Stomach (tissue), 9 donors: ENCODE measurements around the gene KLK15. TPM values are rescaled to one million over a fixed set of nuclear protein-coding genes. Genes with fewer than 3 reads are reported as not detected.

Source experiments
- DNase-seq, 2 donors: peaks; one replicate each; pipeline versions ENCODE4 v3.0.0 to v3.0.0-alpha.2; 2013 to 2019
- H3K27ac ChIP-seq, 5 donors: fragments of 200-600 bp in 4 of 5; sonication (generic) in 4 of 5; one replicate each; pipeline ENCODE4 v1.5.1; 2013 to 2019; ENCODE audit warnings: mild to moderate bottlenecking in 1 of 5, moderate library complexity in 1 of 5
- H3K27me3 ChIP-seq, 3 donors: fragments of 200-600 bp; sonication (generic); one replicate each; pipeline ENCODE4 v1.5.1; 2017 to 2019; ENCODE audit warnings: mixed run types in 1 of 3
- H3K36me3 ChIP-seq, 4 donors: fragments of 200-600 bp; sonication (generic); 1 replicate in 3 of 4; 2 replicates in 1 of 4; pipeline ENCODE4 v1.5.1; 2016 to 2019
- H3K4me1 ChIP-seq, 4 donors: fragments of 200-600 bp; sonication (generic); one replicate each; pipeline ENCODE4 v1.5.1; 2016 to 2019
- H3K4me3 ChIP-seq, 4 donors: fragments of 200-600 bp; sonication (generic) in 3 of 4; one replicate each; pipeline ENCODE4 v1.5.1; 2016 to 2019; ENCODE audit warnings: mild to moderate bottlenecking in 1 of 4
- H3K9me3 ChIP-seq, 4 donors: fragments of 200-600 bp; sonication (generic); one replicate each; pipeline ENCODE4 v1.5.1; 2016 to 2019
- CTCF ChIP-seq, 7 experiments: fragments of 450-650 bp in 4 of 7; fragments of 200-600 bp in 3 of 7; sonication (generic) in 3 of 7; IDR thresholded peaks; one replicate each; pipeline ENCODE4 v1.5.1; 2016 to 2019; ENCODE audit warnings: antibody characterized with exemption in 7 of 7, control low read depth in 2 of 7, mild to moderate bottlenecking in 1 of 7
- EP300 ChIP-seq: sonication (generic); formaldehyde crosslinking; IDR thresholded peaks from one replicate; pipeline ENCODE4 v1.6.1; 2017; ENCODE audit warnings: antibody characterized with exemption
- POLR2A ChIP-seq, 4 donors: fragments of 450-650 bp; IDR thresholded peaks; one replicate each; pipeline ENCODE4 v1.6.1; 2016; ENCODE audit warnings: antibody characterized with exemption in 4 of 4, control low read depth in 2 of 4, mild to moderate bottlenecking in 1 of 4, moderate library complexity in 1 of 4
- POLR2AphosphoS5 ChIP-seq, 3 donors: sonication (generic); formaldehyde crosslinking; IDR thresholded peaks; one replicate each; pipeline ENCODE4 v1.6.1; 2016; ENCODE audit warnings: antibody characterized with exemption in 3 of 3
- WGBS, 5 donors: extraction: QIAGEN DNeasy Blood & Tissue Kit in 3 of 5; methylation state at CpG; one replicate each; pipeline versions ENCODE4 v1.1.5 to v1.1.7; 2013 to 2018; 5-methylcytosine and 5-hydroxymethylcytosine counted together
- intact Hi-C: fragments of 100-400 bp; cut with DNase I; formaldehyde crosslinking; loops from one replicate; pipeline ENCODE4 v1.15.1; 2023; ENCODE audit warnings: low total_unique reads
- polyA plus RNA-seq, 3 donors: library from polyadenylated mRNA; stranded (reverse); fragments of 200-250 nt; gene quantifications; one replicate each; pipeline ENCODE4 v1.2.3, GENCODE V29; 2013
- total RNA-seq, 5 donors: library from RNA; depleted of rRNA; stranded (reverse); fragments of >200 nt; gene quantifications; one replicate each; pipeline versions ENCODE4 v1.1.0 to v1.2.3, GENCODE V29; 2014 to 2016
- donor health status: healthy with polysubstance abuse.
- donor health status: Bipolar disorder and iron deficiency.
- donor health status: healthy.

KLK15 gene
- total and polyA plus RNA-seq, 8 donors, result not detected

- 48 to 71% (median 56%) methylated on average over 5 to 9 of the region's 9 CpGs for WGBS, 5 donors
- DNase-seq, result no peak
- intact Hi-C loops, result no loop called here
- peaks cover 0 to 83% (median 20%) of the 10 kb centered on the region in 3 donors for H3K27me3 ChIP-seq
- no peak within 1 kb of the TSS for H3K27ac ChIP-seq
- no peak within 1 kb of the TSS for H3K4me3 ChIP-seq
- no peaks in the 10 kb centered on the region for H3K9me3 ChIP-seq
- no peaks in the 10 kb centered on the region for H3K4me1 ChIP-seq
- TF ChIP-seq EP300 (no peak), POLR2A (IDR thresholded peaks at IDR 0.05) (no peak), POLR2AphosphoS5 (IDR thresholded peaks at IDR 0.05) (no peak), CTCF (IDR thresholded peaks at IDR 0.05) (no peak)
- no peaks in the 10 kb centered on the region for H3K36me3 ChIP-seq
These were observed 21.4 kb upstream of the KLK15 start, which contains the start of gene KLK3 for GRCh38 chr19:50854636-50855410. TSS of gene KLK3 (plus strand) at chr19:50854915. CDS start at chr19:50854956, 41 bp downstream.

GRCh38 chr19:50851620-50852019 lies 18.2 kb upstream of the KLK15 start:
- 47 to 73% (median 69%) methylated on average over 3 to 4 of the region's 4 CpGs for WGBS, 5 donors
- intact Hi-C loops, result no loop called here
- Histone ChIP-seq H3K27me3 (peaks cover 0 to 71% (median 15%) of the 10 kb centered on the region in 3 donors), H3K9me3 (no peaks in the 10 kb centered on the region), H3K27ac (no peak overlapping the region), H3K4me3 (no peak overlapping the region), H3K36me3 (no peaks in the 10 kb centered on the region), H3K4me1 (no peaks in the 10 kb centered on the region)
- no peak for DNase-seq
- TF ChIP-seq CTCF (IDR thresholded peaks at IDR 0.05), result no peak

- Histone ChIP-seq H3K4me3 (no peak overlapping the region), H3K4me1 (no peaks in the 10 kb centered on the region), H3K27me3 (peaks cover 0 to 65% (median 15%) of the 10 kb centered on the region in 3 donors), H3K36me3 (no peaks in the 10 kb centered on the region), H3K27ac (no peak overlapping the region), H3K9me3 (no peaks in the 10 kb centered on the region)
- intact Hi-C loops, result no loop called here
- TF ChIP-seq POLR2A (IDR thresholded peaks at IDR 0.05) (no peak), EP300 (no peak), CTCF (IDR thresholded peaks at IDR 0.05) (no peak), POLR2AphosphoS5 (IDR thresholded peaks at IDR 0.05) (no peak)
- WGBS, 5 donors, result 34 to 50% (median 46%) methylated on average over 3 of the region's 3 CpGs
- DNase-seq, result no peak
These were observed 17.4 kb upstream of the KLK15 start for GRCh38 chr19:50850738-50851137.

DNA sequence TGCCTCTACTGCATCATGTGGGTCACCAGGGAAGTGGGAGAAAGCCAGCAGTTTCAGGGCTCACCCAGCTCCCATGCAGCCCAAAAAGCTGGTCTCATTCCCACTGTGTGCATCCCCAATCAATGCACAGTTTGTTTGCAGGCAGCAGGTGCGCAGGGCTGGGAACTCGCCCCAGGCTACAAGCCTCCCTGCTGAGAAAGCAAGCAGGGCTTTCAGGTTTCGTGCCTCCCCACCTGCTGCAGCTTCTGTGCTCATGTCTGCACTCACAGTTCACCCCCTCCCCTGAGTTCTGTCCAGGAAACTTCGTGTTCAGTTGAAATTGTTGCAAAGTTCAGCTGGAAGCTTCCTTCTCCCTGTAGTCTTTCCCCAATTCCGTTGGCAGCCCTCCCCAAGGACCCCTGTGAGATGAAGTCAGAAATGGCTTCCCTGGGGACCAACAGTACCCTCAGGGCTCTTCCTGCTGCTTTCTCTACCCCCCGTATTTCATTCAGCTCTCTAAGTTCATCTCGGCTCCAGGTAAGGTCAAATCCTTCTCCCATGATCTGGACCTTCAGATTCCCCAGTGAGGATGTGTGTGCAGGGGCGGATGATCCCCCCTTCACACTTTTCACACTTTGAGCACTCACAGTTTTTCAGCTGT lies 11.0 kb upstream of the KLK15 start:
- H3K9me3 ChIP-seq, result peaks cover 0 to 26% (median 21%) of the 10 kb centered on the region in 4 donors
- no peak overlapping the region for H3K27ac ChIP-seq
- no peak for DNase-seq
- intact Hi-C loops, result no loop called here
- no peak overlapping the region for H3K4me3 ChIP-seq
- peaks cover 0 to 32% (median 5%) of the 10 kb centered on the region in 3 donors for H3K27me3 ChIP-seq
- no peaks in the 10 kb centered on the region for H3K36me3 ChIP-seq
- H3K4me1 ChIP-seq, result no peaks in the 10 kb centered on the region
- TF ChIP-seq EP300 (no peak), POLR2A (IDR thresholded peaks at IDR 0.05) (no peak), POLR2AphosphoS5 (IDR thresholded peaks at IDR 0.05) (no peak), CTCF (IDR thresholded peaks at IDR 0.05) (no peak)
- 56 to 64% (median 59%) methylated on average over 8 of the region's 8 CpGs for WGBS, 5 donors
